Muscle of arm (tissue), 12 donors: ENCODE measurements around the gene LARGE1. TPM values are rescaled to one million over a fixed set of nuclear protein-coding genes. Genes with fewer than 3 reads are reported as not detected.
"Not testable (repeated sequence)": the region's sequence is repeated elsewhere in the genome, so short reads cannot be mapped to it uniquely, and the experiment has no call there.

ENCODE experiments used
- DNase-seq: peaks from one replicate; pipeline ENCODE4 v3.0.0-alpha.2; 2013
- polyA plus RNA-seq, 12 donors: library from polyadenylated mRNA; unstranded; fragments of 120-200 nt; gene quantifications; one replicate each; pipeline ENCODE4 v1.2.1, GENCODE V29; 2013; ENCODE audit not compliant: insufficient read length in 12 of 12

The LARGE1 gene
- polyA plus RNA-seq, 12 donors: 9.2 to 14.1 (median 10.9) TPM; not detected in 1

DNA sequence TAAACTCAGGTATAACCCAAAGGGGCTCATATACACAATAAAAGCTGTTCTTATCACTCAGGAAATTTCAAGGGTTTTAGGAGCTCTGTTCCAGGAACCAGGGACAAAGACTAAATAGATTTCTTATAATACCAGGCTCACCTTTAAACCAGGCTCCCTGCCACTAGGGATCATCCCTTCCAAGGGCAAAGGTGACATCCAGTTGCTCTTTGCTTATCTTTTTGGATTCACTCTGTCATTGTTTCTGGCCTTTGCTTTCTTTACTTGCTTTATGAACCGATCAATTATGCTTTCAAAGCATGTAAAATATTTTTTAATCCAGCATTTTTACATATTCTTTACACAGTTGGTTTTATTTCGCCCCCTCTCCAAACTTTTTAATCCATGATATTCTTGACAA lies 540.4 kb downstream of the LARGE1 start:
- no peak for DNase-seq

DNA sequence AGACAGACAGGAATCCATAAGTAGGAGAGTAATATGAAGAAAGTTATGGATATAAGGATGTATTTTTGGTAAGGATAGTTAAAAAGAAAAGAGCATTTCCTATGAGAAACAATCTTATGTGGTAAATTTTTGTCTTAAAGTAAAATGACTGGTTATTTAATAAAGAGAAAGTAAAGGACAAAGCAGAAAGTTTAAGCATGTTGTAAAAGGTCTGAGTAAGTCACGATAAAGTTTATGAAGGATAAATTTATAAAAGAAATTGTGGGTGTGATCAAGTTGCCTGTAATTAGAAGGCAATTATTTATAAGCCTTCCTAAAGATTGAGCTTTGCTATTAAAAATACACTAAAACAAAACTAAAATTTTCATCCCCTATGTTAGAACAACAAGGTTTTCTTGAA lies 547.4 kb downstream of the LARGE1 start:
- DNase-seq: no peak

- not testable (repeated sequence) for DNase-seq
Measured at GRCh38 chr22:33363256-33363655, 557.0 kb downstream of the LARGE1 start.

- no peak for DNase-seq
Measured at GRCh38 chr22:33362702-33363101, 557.6 kb downstream of the LARGE1 start.

- no peak for DNase-seq
Measured at GRCh38 chr22:33361581-33361980, 558.7 kb downstream of the LARGE1 start.

GRCh38 chr22:33357981-33358399 lies 562.3 kb downstream of the LARGE1 start:
- DNase-seq: no peak

GRCh38 chr22:33354928-33355327 lies 565.3 kb downstream of the LARGE1 start:
- DNase-seq: no peak

DNA sequence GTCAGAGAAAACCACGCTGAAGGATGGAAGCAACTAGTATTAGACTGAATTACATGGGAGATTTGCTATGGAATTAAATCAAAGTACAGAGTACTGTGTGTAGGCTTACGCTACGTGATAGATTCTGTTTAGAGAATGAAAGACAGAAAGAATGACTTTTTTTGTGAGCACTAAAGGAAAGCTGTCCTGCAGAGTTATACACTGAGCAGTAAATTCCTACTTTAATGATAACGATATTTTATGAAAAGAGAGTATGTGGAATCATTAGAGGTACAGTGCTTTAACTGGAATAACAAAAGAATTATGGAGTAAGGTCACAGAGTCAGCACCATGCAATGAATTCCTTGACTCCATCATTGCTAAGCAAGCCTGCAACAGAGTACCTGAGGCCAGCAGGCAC lies 566.8 kb downstream of the LARGE1 start:
- no peak for DNase-seq

- DNase-seq: no peak
Measured at GRCh38 chr22:33352768-33353167, 567.5 kb downstream of the LARGE1 start.

DNA sequence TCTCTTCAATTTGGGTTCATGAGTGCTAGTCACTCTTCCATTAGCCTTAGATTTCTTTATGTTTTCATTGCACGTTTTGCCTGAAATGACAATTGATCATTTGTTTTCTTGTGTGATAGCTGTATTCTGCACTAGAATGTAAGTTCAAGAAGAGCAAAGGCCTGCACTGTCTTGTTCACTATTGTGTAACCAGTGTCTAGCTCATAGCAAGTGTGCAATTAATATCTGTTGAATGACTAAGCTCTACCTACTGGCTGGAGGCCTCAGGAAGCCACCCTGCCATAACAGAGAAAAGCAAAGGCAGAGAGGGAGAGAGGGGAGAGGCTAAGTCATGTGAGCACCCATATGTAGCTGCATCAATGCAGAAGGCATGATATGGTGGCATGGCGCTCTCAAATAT lies 569.3 kb downstream of the LARGE1 start:
- DNase-seq: no peak

GRCh38 chr22:33350491-33350890 lies 569.8 kb downstream of the LARGE1 start:
- DNase-seq: no peak

DNA sequence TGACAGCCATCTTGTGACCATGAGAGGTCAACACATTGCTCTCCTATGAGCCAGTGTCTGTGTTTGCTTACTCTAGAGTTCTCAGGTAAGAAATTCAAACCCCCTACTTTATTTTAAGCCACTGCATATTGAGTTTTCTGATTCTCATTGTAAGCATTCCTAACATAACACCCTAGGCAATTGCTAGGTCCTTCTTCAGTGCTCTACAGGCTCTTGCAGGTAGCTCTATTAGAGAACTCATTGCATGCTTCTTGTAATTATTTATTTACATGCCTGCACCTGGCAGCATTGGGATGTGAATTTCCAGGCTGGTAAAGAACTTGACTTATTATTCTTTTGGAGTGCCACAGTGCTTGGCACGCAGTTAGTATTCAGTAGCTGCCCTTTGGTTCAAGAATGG lies 573.3 kb downstream of the LARGE1 start:
- DNase-seq: no peak

GRCh38 chr22:33341611-33342010 lies 578.7 kb downstream of the LARGE1 start:
- DNase-seq: no peak

GRCh38 chr22:33337524-33337923 lies 582.8 kb downstream of the LARGE1 start:
- DNase-seq: no peak

DNA sequence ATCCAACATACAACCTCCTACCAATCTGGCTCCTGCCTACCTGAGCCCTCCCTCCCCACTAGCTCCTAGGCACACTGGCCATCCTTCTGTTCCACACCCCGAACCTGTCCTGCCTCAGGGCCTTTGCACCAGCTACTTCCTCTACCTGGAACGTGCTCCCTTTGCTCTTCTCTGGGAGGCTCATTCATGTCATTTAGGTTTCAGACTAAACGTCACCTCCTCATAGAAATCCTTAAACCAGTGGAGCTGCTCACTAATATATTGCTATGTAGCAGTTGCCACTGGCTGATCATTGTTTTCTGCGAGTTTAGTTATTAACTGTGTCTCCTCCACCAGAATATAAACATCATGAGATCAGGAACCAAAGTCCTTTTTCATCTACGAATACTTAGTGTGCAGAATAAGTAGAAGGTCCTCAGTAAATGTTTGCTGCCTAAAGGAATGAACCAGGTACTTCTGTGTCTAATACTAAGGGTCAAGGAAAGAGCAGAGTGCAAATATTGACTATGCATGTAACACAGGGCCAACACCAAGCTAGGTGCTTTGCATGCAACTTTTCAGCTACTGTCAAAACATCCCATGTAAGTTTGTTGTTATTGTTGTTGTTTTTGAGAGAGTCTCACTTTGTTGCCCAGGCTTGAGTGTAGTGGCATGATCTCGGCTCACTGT lies 584.5 kb downstream of the LARGE1 start:
- no peak for DNase-seq

- no peak for DNase-seq
Measured at GRCh38 chr22:33332538-33332937, 587.7 kb downstream of the LARGE1 start.

- DNase-seq: no peak
Measured at GRCh38 chr22:33331017-33331416, 589.3 kb downstream of the LARGE1 start.

DNA sequence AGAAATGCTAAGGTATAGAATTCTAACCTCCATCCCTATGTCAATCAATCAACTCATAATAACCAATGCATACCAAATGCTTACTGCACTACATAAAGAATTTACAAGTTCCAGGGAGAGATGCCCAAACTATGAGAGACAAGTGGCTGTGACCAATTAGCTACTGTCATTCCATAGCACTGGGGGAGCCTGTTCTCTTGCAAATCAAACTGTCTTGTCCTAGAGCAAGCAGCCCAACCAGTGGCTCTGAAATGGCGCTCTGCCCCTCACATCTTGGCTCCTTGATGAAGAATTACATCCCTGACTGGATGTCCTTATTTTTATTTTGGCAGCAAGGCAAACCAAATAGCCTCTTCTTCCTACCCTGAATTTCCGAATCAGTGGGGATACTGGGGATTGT lies 589.7 kb downstream of the LARGE1 start:
- no peak for DNase-seq

- no peak for DNase-seq
Measured at GRCh38 chr22:33329398-33329797, 590.9 kb downstream of the LARGE1 start.

- DNase-seq: no peak
Measured at GRCh38 chr22:33328789-33329296, 591.4 kb downstream of the LARGE1 start.

DNA sequence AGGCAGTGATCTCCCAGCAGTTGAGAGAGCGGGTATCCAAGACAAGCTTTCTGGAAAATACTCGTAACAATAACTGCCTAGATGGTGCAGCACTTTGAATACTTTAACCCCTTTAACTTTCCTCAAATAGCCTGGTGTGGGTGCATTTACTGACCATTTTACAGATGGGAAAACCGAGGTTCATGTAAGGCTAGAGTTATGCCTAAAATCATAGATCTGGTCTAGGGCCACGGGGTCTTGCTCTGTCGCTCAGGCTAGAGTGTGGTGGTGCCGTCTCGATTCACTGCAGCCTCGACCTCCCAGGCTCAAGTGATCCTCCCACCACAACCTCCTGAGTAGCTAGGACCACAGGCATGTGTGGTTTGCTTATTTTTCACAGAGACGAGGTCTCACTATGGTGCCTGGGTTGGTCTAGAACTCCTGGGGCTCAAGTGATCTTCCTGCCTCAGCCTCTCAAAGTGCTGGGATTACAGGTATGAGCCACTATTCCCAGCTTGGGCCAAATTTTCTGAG lies 592.9 kb downstream of the LARGE1 start:
- DNase-seq: no peak

DNA sequence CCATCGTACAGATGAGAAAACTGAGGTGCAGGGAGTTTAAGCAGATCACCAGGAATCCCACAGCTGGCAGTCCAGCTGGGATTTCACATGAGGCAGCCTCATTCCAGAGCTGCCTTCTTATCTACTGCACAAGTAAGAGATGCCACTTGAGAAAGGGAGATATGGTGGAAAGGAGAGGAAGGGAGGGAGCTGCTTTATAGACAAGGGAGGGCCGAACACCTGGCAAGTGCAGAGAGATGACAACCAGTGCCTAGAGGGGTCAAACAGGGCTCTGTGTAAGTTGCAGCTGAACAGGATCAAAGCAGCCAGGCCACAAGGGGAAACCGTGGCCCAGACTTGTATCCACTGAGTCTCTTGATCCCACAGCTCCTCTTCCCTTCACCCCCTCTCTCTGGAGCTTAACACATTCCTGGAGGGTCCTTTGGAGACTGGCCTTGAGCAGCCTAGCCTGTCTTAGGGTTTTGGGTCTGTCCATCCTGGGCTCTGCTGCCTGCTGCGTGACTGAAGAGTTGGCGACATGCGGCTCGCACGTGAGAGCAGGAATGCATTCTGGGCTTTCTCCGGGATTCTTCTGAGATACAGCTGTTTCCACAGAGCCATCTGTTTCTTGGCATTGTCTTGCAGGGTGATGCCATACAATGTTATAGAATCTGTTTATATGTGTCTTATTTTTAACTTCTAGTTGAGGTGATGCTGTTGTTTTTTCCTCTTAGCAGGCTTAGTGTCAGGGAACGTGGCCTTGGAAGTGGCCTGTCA lies 593.6 kb downstream of the LARGE1 start:
- no peak for DNase-seq
